ENCODE measurements around the gene NLRX1. TPM values are rescaled to one million over a fixed set of nuclear protein-coding genes. Genes with fewer than 3 reads are reported as not detected.

Gene NLRX1
- total RNA-seq, 1 experiment from 2014 or later: 21.4 TPM

GRCh38 chr11:119130662-119131061 lies 37.9 kb upstream of the NLRX1 start:
- CTCF ChIA-PET: no interaction called here
- Histone ChIP-seq H3K79me2 (ENCODE audit: insufficient read depth, low read length) (no peaks in the 10 kb centered on the region), H2AFZ (ENCODE audit: low read depth, low read length, poor library complexity, severe bottlenecking) (no peak overlapping the region), H3K9me3 (ENCODE audit: control insufficient read depth in 1 of 2, insufficient read depth in 1 of 2, low read depth in 1 of 2, low read length in 2 of 2) (no peaks in the 10 kb centered on the region), H3K36me3 (ENCODE audit: control insufficient read depth in 1 of 2, insufficient read depth in 2 of 2, low read length in 2 of 2) (peaks cover 18 to 26% of the 10 kb centered on the region in 2 experiments), H3K9me2 (ENCODE audit: insufficient read depth) (no peaks in the 10 kb centered on the region), H3K4me3 (replicated peaks in 1 of 2; ENCODE audit: low read depth in 1 of 2, low read length in 2 of 2) (no peak overlapping the region), H3K27ac (ENCODE audit: low read depth, low read length) (no peak overlapping the region), H4K20me1 (ENCODE audit: insufficient read depth) (no peaks in the 10 kb centered on the region), H3K4me1 (ENCODE audit: control insufficient read depth in 1 of 2, insufficient read depth in 2 of 2, low read length in 2 of 2) (peaks cover 7 to 17% of the 10 kb centered on the region in 2 experiments), H3K9ac (ENCODE audit: low read length) (no peak overlapping the region), H3K4me2 (ENCODE audit: low read length) (no peak overlapping the region), H3K27me3 (ENCODE audit: insufficient read depth, low read length) (no peaks in the 10 kb centered on the region)
- RAD21 ChIA-PET (ENCODE audit: low non-redundant PET in 1 of 2, low total read pairs in 2 of 2, uncharacterized antibody in 2 of 2, unreplicated experiment in 2 of 2): no interaction called here
- ATAC-seq (no peak), DNase-seq (ENCODE audit: low read depth, low spot score) (no peak)
- intact Hi-C loops (cut with micrococcal nuclease): no loop called here
- BruUV-seq (replicated peaks): no TSS peak
- TF ChIP-seq CTCF (IDR thresholded peaks at IDR 0.05 in 2 of 3, conservative IDR thresholded peaks at IDR 0.05 in 1 of 3; ENCODE audit: borderline replicate concordance in 1 of 3, insufficient read depth in 1 of 3, low read depth in 2 of 3, low read length in 2 of 3): no peak
- no peak for TF ChIP-seq EZH2phosphoT487 (IDR thresholded peaks at IDR 0.05; ENCODE audit: borderline replicate concordance)
- TF ChIP-seq CEBPB (IDR thresholded peaks at IDR 0.05; ENCODE audit: low read depth): no peak
- TF ChIP-seq EZH2 (IDR thresholded peaks at IDR 0.05): no peak
- TF ChIP-seq MAX (IDR thresholded peaks at IDR 0.05): no peak
- TF ChIP-seq CBX3 (IDR thresholded peaks at IDR 0.05; ENCODE audit: low read depth): no peak
- TF ChIP-seq ATF3 (IDR thresholded peaks at IDR 0.05): no peak
- no peak for TF ChIP-seq SIN3A (IDR thresholded peaks at IDR 0.05; ENCODE audit: low read depth)
- TF ChIP-seq YY1 (IDR thresholded peaks at IDR 0.05; ENCODE audit: extremely low read depth, insufficient replicate concordance, low read depth, low read length): no peak
- no peak for TF ChIP-seq SP1 (IDR thresholded peaks at IDR 0.05; ENCODE audit: low read depth)
- TF ChIP-seq FOSL1 (IDR thresholded peaks at IDR 0.05; ENCODE audit: low read depth): no peak
- TF ChIP-seq, protein P1, sequence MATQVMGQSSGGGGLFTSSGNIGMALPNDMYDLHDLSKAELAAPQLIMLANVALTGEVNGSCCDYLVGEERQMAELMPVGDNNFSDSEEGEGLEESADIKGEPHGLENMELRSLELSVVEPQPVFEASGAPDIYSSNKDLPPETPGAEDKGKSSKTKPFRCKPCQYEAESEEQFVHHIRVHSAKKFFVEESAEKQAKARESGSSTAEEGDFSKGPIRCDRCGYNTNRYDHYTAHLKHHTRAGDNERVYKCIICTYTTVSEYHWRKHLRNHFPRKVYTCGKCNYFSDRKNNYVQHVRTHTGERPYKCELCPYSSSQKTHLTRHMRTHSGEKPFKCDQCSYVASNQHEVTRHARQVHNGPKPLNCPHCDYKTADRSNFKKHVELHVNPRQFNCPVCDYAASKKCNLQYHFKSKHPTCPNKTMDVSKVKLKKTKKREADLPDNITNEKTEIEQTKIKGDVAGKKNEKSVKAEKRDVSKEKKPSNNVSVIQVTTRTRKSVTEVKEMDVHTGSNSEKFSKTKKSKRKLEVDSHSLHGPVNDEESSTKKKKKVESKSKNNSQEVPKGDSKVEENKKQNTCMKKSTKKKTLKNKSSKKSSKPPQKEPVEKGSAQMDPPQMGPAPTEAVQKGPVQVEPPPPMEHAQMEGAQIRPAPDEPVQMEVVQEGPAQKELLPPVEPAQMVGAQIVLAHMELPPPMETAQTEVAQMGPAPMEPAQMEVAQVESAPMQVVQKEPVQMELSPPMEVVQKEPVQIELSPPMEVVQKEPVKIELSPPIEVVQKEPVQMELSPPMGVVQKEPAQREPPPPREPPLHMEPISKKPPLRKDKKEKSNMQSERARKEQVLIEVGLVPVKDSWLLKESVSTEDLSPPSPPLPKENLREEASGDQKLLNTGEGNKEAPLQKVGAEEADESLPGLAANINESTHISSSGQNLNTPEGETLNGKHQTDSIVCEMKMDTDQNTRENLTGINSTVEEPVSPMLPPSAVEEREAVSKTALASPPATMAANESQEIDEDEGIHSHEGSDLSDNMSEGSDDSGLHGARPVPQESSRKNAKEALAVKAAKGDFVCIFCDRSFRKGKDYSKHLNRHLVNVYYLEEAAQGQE (IDR thresholded peaks at IDR 0.05; ENCODE audit: low read depth): no peak
- POLR2A ChIA-PET: no interaction called here

Measured in HCT116 (cell line).